Neural cell (in vitro differentiated cells): Measurements from ENCODE around the gene CPNE4.

Experiments
- CTCF ChIP-seq: fragments of 450-650 bp; IDR thresholded peaks from 2 replicates; pipeline ENCODE4 v1.5.1; 2014; ENCODE audit warnings: antibody characterized with exemption, mild to moderate bottlenecking, moderate library complexity; ENCODE audit not compliant: poor library complexity, severe bottlenecking
- EZH2 ChIP-seq: fragments of 200-600, 300-800 bp; shearing (Covaris generic), sonication (generic); IDR thresholded peaks from 2 replicates; pipeline ENCODE4 v1.6.1; 2014; ENCODE audit warnings: antibody characterized with exemption, low read length, borderline replicate concordance, mild to moderate bottlenecking; ENCODE audit not compliant: insufficient read depth, poor library complexity, severe bottlenecking
- MXI1 ChIP-seq: fragments of 450-650 bp; conservative IDR thresholded peaks from 2 replicates; pipeline ENCODE4 v1.6.1; 2014; ENCODE audit warnings: antibody characterized with exemption, mild to moderate bottlenecking; ENCODE audit not compliant: poor library complexity, severe bottlenecking
- POLR2AphosphoS5 ChIP-seq: IDR thresholded peaks from 2 replicates; pipeline ENCODE4 v1.6.1; 2012
- RAD21 ChIP-seq: fragments of 450-650 bp; conservative IDR thresholded peaks from 2 replicates; pipeline ENCODE4 v1.6.1; 2014; ENCODE audit warnings: antibody characterized with exemption, mild to moderate bottlenecking, moderate library complexity
- TAF1 ChIP-seq: IDR thresholded peaks from 2 replicates; pipeline ENCODE4 v1.6.1; 2012; ENCODE audit warnings: low read depth

DNA sequence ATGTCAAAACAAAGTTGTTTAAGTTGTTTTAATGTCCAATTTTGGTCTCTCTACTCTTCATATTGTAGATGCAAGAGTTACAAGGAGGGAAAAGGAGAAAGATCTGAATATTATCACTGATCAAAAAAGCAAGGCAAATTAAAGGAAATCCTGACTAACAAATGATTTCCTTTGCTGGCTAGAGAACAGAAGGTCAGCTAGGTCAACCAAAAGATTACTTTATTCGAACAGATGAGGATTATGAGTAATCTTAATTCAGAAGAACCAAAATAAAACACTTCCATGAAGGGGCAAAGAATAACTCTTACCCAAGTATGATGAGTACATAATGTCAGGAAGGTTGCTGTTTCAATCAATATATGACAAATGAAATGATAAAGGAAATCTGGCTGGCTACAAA is 33.8 kb downstream of the CPNE4 start:
- no peak for TF ChIP-seq CTCF
- TF ChIP-seq POLR2AphosphoS5: no peak
- no peak for TF ChIP-seq EZH2
- no peak for TF ChIP-seq MXI1
- TF ChIP-seq RAD21: no peak
- TF ChIP-seq TAF1: no peak
